ENCODE data around the gene EIF3L.

- no peak for TF ChIP-seq POLR2AphosphoS5 (IDR thresholded peaks at IDR 0.05)
- TF ChIP-seq, protein P1, sequence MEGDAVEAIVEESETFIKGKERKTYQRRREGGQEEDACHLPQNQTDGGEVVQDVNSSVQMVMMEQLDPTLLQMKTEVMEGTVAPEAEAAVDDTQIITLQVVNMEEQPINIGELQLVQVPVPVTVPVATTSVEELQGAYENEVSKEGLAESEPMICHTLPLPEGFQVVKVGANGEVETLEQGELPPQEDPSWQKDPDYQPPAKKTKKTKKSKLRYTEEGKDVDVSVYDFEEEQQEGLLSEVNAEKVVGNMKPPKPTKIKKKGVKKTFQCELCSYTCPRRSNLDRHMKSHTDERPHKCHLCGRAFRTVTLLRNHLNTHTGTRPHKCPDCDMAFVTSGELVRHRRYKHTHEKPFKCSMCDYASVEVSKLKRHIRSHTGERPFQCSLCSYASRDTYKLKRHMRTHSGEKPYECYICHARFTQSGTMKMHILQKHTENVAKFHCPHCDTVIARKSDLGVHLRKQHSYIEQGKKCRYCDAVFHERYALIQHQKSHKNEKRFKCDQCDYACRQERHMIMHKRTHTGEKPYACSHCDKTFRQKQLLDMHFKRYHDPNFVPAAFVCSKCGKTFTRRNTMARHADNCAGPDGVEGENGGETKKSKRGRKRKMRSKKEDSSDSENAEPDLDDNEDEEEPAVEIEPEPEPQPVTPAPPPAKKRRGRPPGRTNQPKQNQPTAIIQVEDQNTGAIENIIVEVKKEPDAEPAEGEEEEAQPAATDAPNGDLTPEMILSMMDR (IDR thresholded peaks at IDR 0.05): no peak
Observed at GRCh38 chr22:37820350-37820749, 28.9 kb upstream of the EIF3L start.
